ENCODE data around the gene IGFL2. TPM values are rescaled to one million over a fixed set of nuclear protein-coding genes. Genes with fewer than 3 reads are reported as not detected.

Gene IGFL2
- total RNA-seq, 1 donor from 2014 or later, result not detected

- no peaks in the 10 kb centered on the region for H3F3A ChIP-seq (ENCODE audit: low read depth)
- H2AFZ ChIP-seq (replicated peaks), result no peak overlapping the region
- Mint-ChIP-seq H3K27ac (no peak overlapping the region), H3K36me3 (no peaks in the 10 kb centered on the region), H3K4me1 (no peaks in the 10 kb centered on the region), H3K9me3 (no peaks in the 10 kb centered on the region), H3K27me3 (ENCODE audit: insufficient read depth, low read depth) (peaks cover 2% of the 10 kb centered on the region), H3K4me3 (no peak overlapping the region)
- H3K79me2 ChIP-seq (ENCODE audit: low read depth), result no peaks in the 10 kb centered on the region
- H3K27me3 ChIP-seq, result no peaks in the 10 kb centered on the region
- no peak overlapping the region for H3K4me2 ChIP-seq
- H3K27ac ChIP-seq, result no peak overlapping the region
- H3K36me3 ChIP-seq, result no peaks in the 10 kb centered on the region
- H3K9ac ChIP-seq, result no peak overlapping the region
- no peaks in the 10 kb centered on the region for H4K20me1 ChIP-seq (ENCODE audit: low read depth)
- H3K4me3 ChIP-seq, result no peak overlapping the region
- no peaks in the 10 kb centered on the region for H3K9me3 ChIP-seq (ENCODE audit: low read depth)
- H3K4me1 ChIP-seq, result no peaks in the 10 kb centered on the region
- DNase-seq (ENCODE audit: low spot score), result no peak
- TF ChIP-seq EZH2phosphoT487 (IDR thresholded peaks at IDR 0.05), result no peak
- no peak for TF ChIP-seq CTCF (IDR thresholded peaks at IDR 0.05)
- TF ChIP-seq EZH2 (IDR thresholded peaks at IDR 0.05), result no peak
These were observed 3.3 kb upstream of the IGFL2 start for GRCh38 chr19:46144756-46145155.

- no peaks in the 10 kb centered on the region for H3K9me3 Mint-ChIP-seq
- no peaks in the 10 kb centered on the region for H3K4me1 Mint-ChIP-seq
- Histone ChIP-seq H3K27ac (no peak overlapping the region), H3K9ac (no peak overlapping the region), H3K4me1 (no peaks in the 10 kb centered on the region), H3K27me3 (no peaks in the 10 kb centered on the region), H3K9me3 (ENCODE audit: low read depth) (no peaks in the 10 kb centered on the region), H3F3A (ENCODE audit: low read depth) (no peaks in the 10 kb centered on the region), H4K20me1 (ENCODE audit: low read depth) (no peaks in the 10 kb centered on the region), H2AFZ (replicated peaks) (no peak overlapping the region), H3K4me2 (no peak overlapping the region), H3K79me2 (ENCODE audit: low read depth) (no peaks in the 10 kb centered on the region), H3K36me3 (no peaks in the 10 kb centered on the region), H3K4me3 (no peak overlapping the region)
- no peaks in the 10 kb centered on the region for H3K36me3 Mint-ChIP-seq
- TF ChIP-seq EZH2 (IDR thresholded peaks at IDR 0.05) (no peak), EZH2phosphoT487 (IDR thresholded peaks at IDR 0.05) (no peak)
- H3K27ac Mint-ChIP-seq, result no peak overlapping the region
- H3K27me3 Mint-ChIP-seq (ENCODE audit: insufficient read depth, low read depth), result peaks cover 2% of the 10 kb centered on the region
- no peak overlapping the region for H3K4me3 Mint-ChIP-seq
- DNase-seq (ENCODE audit: low spot score), result no peak
These were observed 785 bp upstream of the IGFL2 start for GRCh38 chr19:46147166-46147740.

- Histone ChIP-seq H3K27me3 (no peaks in the 10 kb centered on the region), H2AFZ (replicated peaks) (no peak overlapping the region), H3K79me2 (ENCODE audit: low read depth) (no peaks in the 10 kb centered on the region), H3K9me3 (ENCODE audit: low read depth) (no peaks in the 10 kb centered on the region), H3K4me3 (no peak overlapping the region), H4K20me1 (ENCODE audit: low read depth) (no peaks in the 10 kb centered on the region), H3F3A (ENCODE audit: low read depth) (no peaks in the 10 kb centered on the region), H3K36me3 (no peaks in the 10 kb centered on the region), H3K9ac (no peak overlapping the region), H3K4me2 (no peak overlapping the region), H3K27ac (no peak overlapping the region), H3K4me1 (no peaks in the 10 kb centered on the region)
- DNase-seq (ENCODE audit: low spot score), result no peak
- Mint-ChIP-seq H3K27me3 (ENCODE audit: insufficient read depth, low read depth) (no peaks in the 10 kb centered on the region), H3K36me3 (no peaks in the 10 kb centered on the region), H3K4me1 (no peaks in the 10 kb centered on the region), H3K4me3 (no peak overlapping the region), H3K27ac (no peak overlapping the region), H3K9me3 (no peaks in the 10 kb centered on the region)
- TF ChIP-seq CTCF (IDR thresholded peaks at IDR 0.05) (no peak), EZH2phosphoT487 (IDR thresholded peaks at IDR 0.05) (no peak), EZH2 (IDR thresholded peaks at IDR 0.05) (no peak)
These were observed 2.6 kb downstream of the IGFL2 start for GRCh38 chr19:46150606-46151005.

- no peaks in the 10 kb centered on the region for H3F3A ChIP-seq (ENCODE audit: low read depth)
- no peaks in the 10 kb centered on the region for H3K9me3 Mint-ChIP-seq
- H2AFZ ChIP-seq (replicated peaks), result peak overlapping the region; percentile 32
- no peaks in the 10 kb centered on the region for H3K27me3 Mint-ChIP-seq (ENCODE audit: insufficient read depth, low read depth)
- no peaks in the 10 kb centered on the region for H3K36me3 Mint-ChIP-seq
- DNase-seq (ENCODE audit: low spot score), result no peak
- H4K20me1 ChIP-seq (ENCODE audit: low read depth), result no peaks in the 10 kb centered on the region
- no peaks in the 10 kb centered on the region for H3K9me3 ChIP-seq (ENCODE audit: low read depth)
- H3K4me3 ChIP-seq, result no peak overlapping the region
- H3K27ac Mint-ChIP-seq, result no peak overlapping the region
- no peaks in the 10 kb centered on the region for H3K36me3 ChIP-seq
- TF ChIP-seq EZH2 (IDR thresholded peaks at IDR 0.05) (no peak), EZH2phosphoT487 (IDR thresholded peaks at IDR 0.05) (no peak), CTCF (IDR thresholded peaks at IDR 0.05) (no peak)
- no peak overlapping the region for H3K27ac ChIP-seq
- no peaks in the 10 kb centered on the region for H3K4me1 ChIP-seq
- H3K9ac ChIP-seq, result no peak overlapping the region
- H3K79me2 ChIP-seq (ENCODE audit: low read depth), result no peaks in the 10 kb centered on the region
- H3K27me3 ChIP-seq, result no peaks in the 10 kb centered on the region
- no peak overlapping the region for H3K4me3 Mint-ChIP-seq
- H3K4me2 ChIP-seq, result no peak overlapping the region
- no peaks in the 10 kb centered on the region for H3K4me1 Mint-ChIP-seq
These were observed 7.2 kb downstream of the IGFL2 start for GRCh38 chr19:46155237-46155636.
